K562 (cell line): ENCODE measurements around the gene SPTAN1. TPM values are rescaled to one million over a fixed set of nuclear protein-coding genes. Genes with fewer than 3 reads are reported as not detected.

Source experiments
- CBFA2T2 ChIP-seq: fragments of 450-650 bp; conservative IDR thresholded peaks from 2 replicates; pipeline ENCODE4 v1.6.1; 2017; ENCODE audit warnings: mild to moderate bottlenecking
- KLF10 ChIP-seq: fragments of 250-450 bp; sonication (Bioruptor Pico); IDR thresholded peaks from 2 replicates; pipeline ENCODE4 v1.6.1; 2021; ENCODE audit warnings: matching md5 sums
- KLF6 ChIP-seq: fragments of 250-450 bp; sonication (Bioruptor Pico); IDR thresholded peaks from 2 replicates; pipeline ENCODE4 v1.4.0; 2020; ENCODE audit warnings: mild to moderate bottlenecking, moderate library complexity, borderline replicate concordance
- NFRKB ChIP-seq: fragments of 450-650 bp; IDR thresholded peaks from 2 replicates; pipeline ENCODE4 v1.6.1; 2016; ENCODE audit warnings: low read depth
- RFX1 ChIP-seq: fragments of 450-650 bp; IDR thresholded peaks from 2 replicates; pipeline ENCODE4 v1.6.1; 2016; ENCODE audit warnings: mild to moderate bottlenecking, moderate library complexity
- SMC3 ChIP-seq: conservative IDR thresholded peaks from 2 replicates; pipeline ENCODE4 v1.6.1; 2011; ENCODE audit warnings: low read depth, low read length, improper control_type of control experiment; ENCODE audit not compliant: insufficient read depth
- SRSF9 ChIP-seq: fragments of 200-400 bp; formaldehyde crosslinking; IDR thresholded peaks from 2 replicates; pipeline ENCODE4 v1.6.1; 2017; ENCODE audit warnings: low read depth, low read length, borderline replicate concordance
- STAT5A ChIP-seq: IDR thresholded peaks from 2 replicates; pipeline ENCODE4 v1.6.1; 2012; ENCODE audit warnings: low read length, inconsistent platforms, borderline replicate concordance
- ZBED1 ChIP-seq: IDR thresholded peaks from 2 replicates; pipeline ENCODE4 v1.6.1; 2014
- ZNF184 ChIP-seq: sonication (generic); formaldehyde crosslinking; IDR thresholded peaks from 2 replicates; pipeline ENCODE4 v1.5.0; 2020; ENCODE audit warnings: missing genetic modification reagents
- ZNF354B ChIP-seq: fragments of 250-450 bp; sonication (Bioruptor Pico); IDR thresholded peaks from 2 replicates; pipeline ENCODE4 v1.4.0; 2020
- ZNF57 ChIP-seq: fragments of 450-650 bp; formaldehyde crosslinking; IDR thresholded peaks from 2 replicates; pipeline ENCODE4 v1.4.0; 2020; ENCODE audit warnings: mild to moderate bottlenecking, moderate library complexity
- ZNF668 ChIP-seq: fragments of 250-450 bp; sonication (Bioruptor Pico); IDR thresholded peaks from 2 replicates; pipeline ENCODE4 v1.8.0; 2022; ENCODE audit warnings: mild to moderate bottlenecking, inconsistent platforms
- polyA plus RNA-seq, 8 experiments: library from polyadenylated mRNA; depleted of rRNA in 4 of 8; stranded (reverse) in 5 of 8; unstranded in 3 of 8; fragments of >200 nt; fragmentation: Nextera tagmentation in 2 of 8; fragmentation: Illumina TruSeq in 1 of 8; extraction: Ambion mirVana in 2 of 8; extraction: Trizol in 1 of 8; gene quantifications; 2 replicates each; pipeline versions ENCODE4 v1.2.1 to v1.2.3, GENCODE V29; 2011 to 2014; ENCODE audit warnings: inconsistent platforms in 1 of 8, missing spikeins in 1 of 8
- total RNA-seq, 7 experiments: library from RNA; depleted of rRNA in 6 of 7; stranded (reverse); fragments of >200 nt in 6 of 7; fragmentation: Illumina TruSeq in 2 of 7; extraction: Trizol in 2 of 7; gene quantifications; 2 replicates each; pipeline versions ENCODE4 v1.2.1 to v1.2.3, GENCODE V29; 2011 to 2021; ENCODE audit warnings: low replicate concordance in 1 of 7
- TF ChIP-seq, protein P1 (sequence below): fragments of 250-450 bp; sonication (Bioruptor Pico); IDR thresholded peaks from 2 replicates; pipeline ENCODE4 v1.4.0; 2020; ENCODE audit warnings: mild to moderate bottlenecking, moderate library complexity, borderline replicate concordance
- TF ChIP-seq, protein P2 (sequence below): fragments of 250-450 bp; sonication (Bioruptor Pico); IDR thresholded peaks from 2 replicates; pipeline ENCODE4 v1.9.0; 2021; ENCODE audit warnings: mild to moderate bottlenecking
- TF ChIP-seq, protein P3 (sequence below): fragments of 250-450 bp; sonication (Bioruptor Pico); IDR thresholded peaks from 2 replicates; pipeline ENCODE4 v1.8.0; 2022; ENCODE audit warnings: inconsistent platforms
- TF ChIP-seq, protein P4 (sequence below), 2 experiments: IDR thresholded peaks in 1 of 2; conservative IDR thresholded peaks in 1 of 2; 2 replicates each; pipeline ENCODE4 v1.6.1; 2016; ENCODE audit warnings: low read depth in 2 of 2, mild to moderate bottlenecking in 1 of 2, missing compliant biosample characterization in 1 of 2, missing genetic modification characterization in 1 of 2, moderate library complexity in 1 of 2
- TF ChIP-seq, protein P5 (sequence below): IDR thresholded peaks from 2 replicates; pipeline ENCODE4 v1.6.1; 2014; ENCODE audit warnings: antibody characterized with exemption

Gene SPTAN1
- total and polyA plus RNA-seq, 9 of the 15 experiments (the other 6 are each of a cell fraction or from before 2014, with no cell fraction given) = 1.5 to 13.5 (median 6.8) TPM

DNA sequence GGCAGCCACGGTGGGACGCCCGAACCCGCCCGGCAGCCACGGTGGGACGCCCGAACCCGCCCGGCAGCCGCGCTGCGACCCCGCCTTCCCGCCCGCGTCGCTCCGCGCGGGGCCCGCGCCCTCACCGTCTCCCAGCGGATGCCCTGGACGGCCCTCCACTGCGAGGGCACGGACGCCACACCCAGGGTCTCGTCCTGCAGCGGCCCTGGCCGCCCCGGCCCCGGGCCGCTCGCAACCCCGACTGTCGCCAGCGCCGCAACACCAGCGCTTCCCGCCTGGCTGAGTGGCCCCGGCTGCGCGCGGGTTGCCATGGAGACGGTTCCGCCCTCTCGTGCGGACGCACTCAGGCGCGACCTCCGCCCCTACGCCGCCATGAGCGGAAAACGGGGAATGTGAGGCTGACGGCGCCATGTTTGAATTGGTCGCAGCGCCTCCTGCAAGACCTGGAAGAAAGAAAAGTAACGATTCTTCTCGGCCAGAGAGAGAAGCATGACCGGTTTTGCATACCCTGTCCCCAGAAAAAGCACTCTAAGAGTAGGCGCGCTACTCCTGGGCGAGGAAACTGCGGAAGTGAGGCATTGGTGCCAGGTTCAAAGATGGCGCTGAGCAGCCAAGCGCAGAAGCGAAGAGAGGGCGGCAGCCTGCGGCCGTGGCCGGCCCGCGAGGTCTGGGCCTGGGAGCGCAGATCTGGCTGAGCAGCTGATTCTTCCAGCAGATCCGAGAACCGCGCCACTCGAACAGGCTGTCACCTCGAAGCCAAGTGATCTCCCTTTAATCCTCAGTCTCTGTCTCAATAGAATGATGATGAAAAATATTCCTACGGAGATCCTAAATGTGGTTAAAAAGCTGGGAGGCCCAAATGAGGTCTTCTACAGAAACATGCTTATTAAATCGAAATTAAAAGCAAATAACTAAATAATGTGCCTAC is 104.3 kb downstream of the SPTAN1 start, which contains the start of gene DYNC2I2 (continued):
- TF ChIP-seq, protein P1, sequence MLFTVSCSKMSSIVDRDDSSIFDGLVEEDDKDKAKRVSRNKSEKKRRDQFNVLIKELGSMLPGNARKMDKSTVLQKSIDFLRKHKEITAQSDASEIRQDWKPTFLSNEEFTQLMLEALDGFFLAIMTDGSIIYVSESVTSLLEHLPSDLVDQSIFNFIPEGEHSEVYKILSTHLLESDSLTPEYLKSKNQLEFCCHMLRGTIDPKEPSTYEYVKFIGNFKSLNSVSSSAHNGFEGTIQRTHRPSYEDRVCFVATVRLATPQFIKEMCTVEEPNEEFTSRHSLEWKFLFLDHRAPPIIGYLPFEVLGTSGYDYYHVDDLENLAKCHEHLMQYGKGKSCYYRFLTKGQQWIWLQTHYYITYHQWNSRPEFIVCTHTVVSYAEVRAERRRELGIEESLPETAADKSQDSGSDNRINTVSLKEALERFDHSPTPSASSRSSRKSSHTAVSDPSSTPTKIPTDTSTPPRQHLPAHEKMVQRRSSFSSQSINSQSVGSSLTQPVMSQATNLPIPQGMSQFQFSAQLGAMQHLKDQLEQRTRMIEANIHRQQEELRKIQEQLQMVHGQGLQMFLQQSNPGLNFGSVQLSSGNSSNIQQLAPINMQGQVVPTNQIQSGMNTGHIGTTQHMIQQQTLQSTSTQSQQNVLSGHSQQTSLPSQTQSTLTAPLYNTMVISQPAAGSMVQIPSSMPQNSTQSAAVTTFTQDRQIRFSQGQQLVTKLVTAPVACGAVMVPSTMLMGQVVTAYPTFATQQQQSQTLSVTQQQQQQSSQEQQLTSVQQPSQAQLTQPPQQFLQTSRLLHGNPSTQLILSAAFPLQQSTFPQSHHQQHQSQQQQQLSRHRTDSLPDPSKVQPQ (CRISPR knock-in tag) = no peak
- TF ChIP-seq KLF6 (CRISPR knock-in tag) (peak; percentile 94), RFX1 (no peak), NFRKB (peak; percentile 100), ZBED1 (peak; percentile 78), ZNF354B (CRISPR knock-in tag) (peak; percentile 66; the same call in 1 of the 2 replicates), ZNF668 (CRISPR knock-in tag) (no peak; the same call in 1 of the 2 replicates), STAT5A (no peak), SMC3 (no peak), SRSF9 (no peak), ZNF184 (CRISPR knock-in tag) (no peak), KLF10 (CRISPR knock-in tag) (no peak), CBFA2T2 (no peak), ZNF57 (CRISPR knock-in tag) (peak; percentile 55; the same call in 1 of the 2 replicates)
- TF ChIP-seq, protein P2, sequence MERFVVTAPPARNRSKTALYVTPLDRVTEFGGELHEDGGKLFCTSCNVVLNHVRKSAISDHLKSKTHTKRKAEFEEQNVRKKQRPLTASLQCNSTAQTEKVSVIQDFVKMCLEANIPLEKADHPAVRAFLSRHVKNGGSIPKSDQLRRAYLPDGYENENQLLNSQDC = peak; percentile 83
- TF ChIP-seq, protein P3, sequence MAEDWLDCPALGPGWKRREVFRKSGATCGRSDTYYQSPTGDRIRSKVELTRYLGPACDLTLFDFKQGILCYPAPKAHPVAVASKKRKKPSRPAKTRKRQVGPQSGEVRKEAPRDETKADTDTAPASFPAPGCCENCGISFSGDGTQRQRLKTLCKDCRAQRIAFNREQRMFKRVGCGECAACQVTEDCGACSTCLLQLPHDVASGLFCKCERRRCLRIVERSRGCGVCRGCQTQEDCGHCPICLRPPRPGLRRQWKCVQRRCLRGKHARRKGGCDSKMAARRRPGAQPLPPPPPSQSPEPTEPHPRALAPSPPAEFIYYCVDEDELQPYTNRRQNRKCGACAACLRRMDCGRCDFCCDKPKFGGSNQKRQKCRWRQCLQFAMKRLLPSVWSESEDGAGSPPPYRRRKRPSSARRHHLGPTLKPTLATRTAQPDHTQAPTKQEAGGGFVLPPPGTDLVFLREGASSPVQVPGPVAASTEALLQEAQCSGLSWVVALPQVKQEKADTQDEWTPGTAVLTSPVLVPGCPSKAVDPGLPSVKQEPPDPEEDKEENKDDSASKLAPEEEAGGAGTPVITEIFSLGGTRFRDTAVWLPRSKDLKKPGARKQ = no peak
- TF ChIP-seq, protein P4, sequence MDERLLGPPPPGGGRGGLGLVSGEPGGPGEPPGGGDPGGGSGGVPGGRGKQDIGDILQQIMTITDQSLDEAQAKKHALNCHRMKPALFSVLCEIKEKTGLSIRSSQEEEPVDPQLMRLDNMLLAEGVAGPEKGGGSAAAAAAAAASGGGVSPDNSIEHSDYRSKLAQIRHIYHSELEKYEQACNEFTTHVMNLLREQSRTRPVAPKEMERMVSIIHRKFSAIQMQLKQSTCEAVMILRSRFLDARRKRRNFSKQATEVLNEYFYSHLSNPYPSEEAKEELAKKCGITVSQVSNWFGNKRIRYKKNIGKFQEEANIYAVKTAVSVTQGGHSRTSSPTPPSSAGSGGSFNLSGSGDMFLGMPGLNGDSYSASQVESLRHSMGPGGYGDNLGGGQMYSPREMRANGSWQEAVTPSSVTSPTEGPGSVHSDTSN (CRISPR knock-in tag; IDR thresholded peaks at IDR 0.05; ENCODE audit: low read depth) = no peak
- TF ChIP-seq, protein P4 (tag; conservative IDR thresholded peaks at IDR 0.05; ENCODE audit: low read depth) = no peak; the same call in 1 of the 2 replicates
- TF ChIP-seq, protein P5, sequence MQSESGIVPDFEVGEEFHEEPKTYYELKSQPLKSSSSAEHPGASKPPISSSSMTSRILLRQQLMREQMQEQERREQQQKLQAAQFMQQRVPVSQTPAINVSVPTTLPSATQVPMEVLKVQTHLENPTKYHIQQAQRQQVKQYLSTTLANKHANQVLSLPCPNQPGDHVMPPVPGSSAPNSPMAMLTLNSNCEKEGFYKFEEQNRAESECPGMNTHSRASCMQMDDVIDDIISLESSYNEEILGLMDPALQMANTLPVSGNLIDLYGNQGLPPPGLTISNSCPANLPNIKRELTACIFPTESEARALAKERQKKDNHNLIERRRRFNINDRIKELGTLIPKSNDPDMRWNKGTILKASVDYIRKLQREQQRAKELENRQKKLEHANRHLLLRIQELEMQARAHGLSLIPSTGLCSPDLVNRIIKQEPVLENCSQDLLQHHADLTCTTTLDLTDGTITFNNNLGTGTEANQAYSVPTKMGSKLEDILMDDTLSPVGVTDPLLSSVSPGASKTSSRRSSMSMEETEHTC = 0 out of 2 replicates have a peak, but pooled peaks have one; percentile 31
